Measurements from ENCODE around the gene PFKL. TPM values are rescaled to one million over a fixed set of nuclear protein-coding genes. Genes with fewer than 3 reads are reported as not detected.

PFKL gene
- total and polyA plus RNA-seq, 2 of the 8 experiments (the other 6 are each of a cell fraction or from before 2014, with no cell fraction given): 80.2 to 82.3 TPM

GRCh38 chr21:44261675-44262295 is 38.1 kb upstream of the PFKL start, which contains the start of gene DNMT3L:
Gene DNMT3L, minus strand, starts transcription at chr21:44261897. Its CDS starts 638 bp downstream, at chr21:44261259.
- H3K4me2 ChIP-seq (ENCODE audit: insufficient read depth in 1 of 2, low read depth in 2 of 2, low read length in 2 of 2): no peak within 1 kb of the TSS
- no peak within 1 kb of the TSS for H3K23ac ChIP-seq (ENCODE audit: insufficient read length)
- no peak within 1 kb of the TSS for H3K4me3 ChIP-seq (ENCODE audit: extremely low read depth in 1 of 4, insufficient read depth in 2 of 4, low read depth in 3 of 4, low read length in 4 of 4)
- peak within 1 kb of the TSS; percentile 98; the same call in 1 of the 2 replicates for H2BK15ac ChIP-seq (ENCODE audit: low read length)
- WGBS, 2 experiments (ENCODE audit: extremely low coverage in 1 of 2, insufficient coverage in 1 of 2, insufficient read length in 1 of 2, insufficient replicate concordance in 2 of 2, low coverage in 1 of 2, low lambda C conversion rate in 2 of 2, missing lambda C conversion rate in 1 of 2): 94% methylated on average over 12 of the region's 19 CpGs; no CpG with 5 or more reads in 1 of the 2 experiments
- no peak within 1 kb of the TSS for H3K56ac ChIP-seq (replicated peaks; ENCODE audit: insufficient read length, low read depth, low read length)
- H3K36me3 ChIP-seq (ENCODE audit: control insufficient read depth in 2 of 4, insufficient read depth in 4 of 4, low read length in 3 of 4): no peaks in the 10 kb centered on the region
- H4K20me1 ChIP-seq (replicated peaks in 1 of 2; ENCODE audit: control insufficient read depth in 1 of 2, insufficient read depth in 2 of 2, low read length in 2 of 2): no peaks in the 10 kb centered on the region
- H2BK5ac ChIP-seq (ENCODE audit: low read depth, low read length): no peak within 1 kb of the TSS; the same call in 1 of the 2 replicates
- H2BK120ac ChIP-seq (replicated peaks; ENCODE audit: low read depth, low read length): no peak within 1 kb of the TSS
- H2AK5ac ChIP-seq (ENCODE audit: low read depth, low read length): peak within 1 kb of the TSS; percentile 65; the same call in 1 of the 2 replicates
- H3K4me1 ChIP-seq (replicated peaks in 1 of 4; ENCODE audit: control insufficient read depth in 3 of 4, insufficient read depth in 4 of 4, low read length in 3 of 4): peaks cover 0 to 7% (median 4%) of the 10 kb centered on the region in 4 experiments; a peak in 6 of 7 replicates
- H3K14ac ChIP-seq (ENCODE audit: insufficient read length): no peak within 1 kb of the TSS
- H4K8ac ChIP-seq (ENCODE audit: extremely low read depth, insufficient read depth, low read length): peak within 1 kb of the TSS; percentile 51; the same call in 1 of the 2 replicates
- no peak within 1 kb of the TSS for H3K9ac ChIP-seq (replicated peaks in 1 of 4; ENCODE audit: extremely low read depth in 1 of 4, low read depth in 3 of 4, low read length in 3 of 4)
- no peaks in the 10 kb centered on the region for H3K27me3 ChIP-seq (replicated peaks in 1 of 4; ENCODE audit: control insufficient read depth in 3 of 4, extremely low read depth in 1 of 4, insufficient read depth in 3 of 4, low read length in 3 of 4)
- no peak within 1 kb of the TSS for H3K4ac ChIP-seq (replicated peaks; ENCODE audit: insufficient read length, low read depth, low read length)
- POLR2A ChIA-PET (ENCODE audit: partially characterized antibody): interaction anchor here (0.5 to 0.6 kb wide), 2 partner anchors 41 to 176 kb away, joined by 3 read pairs; no protein-coding TSS in a partner anchor
- H3K9me3 ChIP-seq (ENCODE audit: insufficient read depth in 2 of 2, low read depth in 1 of 2, low read length in 1 of 2): no peaks in the 10 kb centered on the region
- peak within 1 kb of the TSS; percentile 43; the same call in 1 of the 2 replicates for H2BK12ac ChIP-seq (ENCODE audit: low read depth, low read length)
- no peak within 1 kb of the TSS for H3K27ac ChIP-seq (ENCODE audit: low read depth, low read length)
- peak within 1 kb of the TSS; percentile 73 for H4K91ac ChIP-seq (replicated peaks; ENCODE audit: insufficient read length, low read length)
- no peak for FAIRE-seq
- CTCF ChIA-PET (ENCODE audit: partially characterized antibody): interaction anchor here (0.7 kb wide), 1 partner anchor 167 kb away, joined by 3 read pairs; no protein-coding TSS in a partner anchor
- no peak within 1 kb of the TSS for H2BK20ac ChIP-seq (ENCODE audit: low read length)
- no peak within 1 kb of the TSS for H2AFZ ChIP-seq (ENCODE audit: low read length)
- no peaks in the 10 kb centered on the region for H3K79me2 ChIP-seq (ENCODE audit: control insufficient read depth in 1 of 2, insufficient read depth in 2 of 2, low read length in 2 of 2)
- H3K79me1 ChIP-seq (ENCODE audit: low read depth, low read length): no peaks in the 10 kb centered on the region
- no peak within 1 kb of the TSS for H4K5ac ChIP-seq (ENCODE audit: insufficient read length, low read depth, low read length)
- H3K18ac ChIP-seq (ENCODE audit: extremely low read depth, low read length): peak within 1 kb of the TSS; percentile 32; the same call in 1 of the 2 replicates
- DNase-seq (ENCODE audit: low read depth in 1 of 2, low spot score in 2 of 2): no peak
- no peaks in the 10 kb centered on the region for H3K23me2 ChIP-seq (ENCODE audit: low read depth, low read length)
- TF ChIP-seq SRF (IDR thresholded peaks at IDR 0.05; ENCODE audit: low read depth, low read length) (no peak), CTBP2 (IDR thresholded peaks at IDR 0.05; ENCODE audit: borderline replicate concordance, insufficient read depth, insufficient read length, low read length) (no peak), E2F6 (IDR thresholded peaks at IDR 0.05) (no peak), TCF12 (IDR thresholded peaks at IDR 0.05; ENCODE audit: low read depth, low read length) (no peak), TEAD4 (IDR thresholded peaks at IDR 0.05; ENCODE audit: low read depth, low read length) (no peak), EZH2 (IDR thresholded peaks at IDR 0.05; ENCODE audit: low read depth, low read length, severe bottlenecking) (no peak), BRCA1 (IDR thresholded peaks at IDR 0.05; ENCODE audit: low read depth, low read length) (no peak), YY1 (IDR thresholded peaks at IDR 0.05; ENCODE audit: low read depth, low read length) (no peak), HDAC6 (IDR thresholded peaks at IDR 0.05; ENCODE audit: low read depth, low read length) (no peak), ATF2 (IDR thresholded peaks at IDR 0.05; ENCODE audit: low read length) (no peak)

All from H1 (cell line).